DOHH2 (cell line): ENCODE measurements around the gene ECHDC1.

ENCODE experiments used
- H3F3A ChIP-seq: fragments of 200-600 bp; sonication (generic), shearing (Covaris generic); 2 replicates; pipeline ENCODE4 v1.6.0; 2016; ENCODE audit warnings: antibody characterized with exemption, mild to moderate bottlenecking; ENCODE audit not compliant: control insufficient read depth, insufficient read depth
- H3K27ac ChIP-seq: fragments of 200-600 bp; sonication (generic); 2 replicates; pipeline ENCODE4 v1.5.1; 2014; ENCODE audit warnings: low read depth, mild to moderate bottlenecking, low read length, moderate library complexity
- H3K27me3 ChIP-seq: fragments of 200-600 bp; sonication (generic); 2 replicates; pipeline ENCODE4 v1.6.1; 2014; ENCODE audit warnings: mild to moderate bottlenecking, low read length, mixed read lengths; ENCODE audit not compliant: control insufficient read depth
- H3K36me3 ChIP-seq: fragments of 200-600 bp; sonication (generic); 2 replicates; pipeline ENCODE4 v1.6.1; 2014; ENCODE audit warnings: mild to moderate bottlenecking, low read length, moderate library complexity, mixed read lengths; ENCODE audit not compliant: control insufficient read depth
- H3K4me1 ChIP-seq: fragments of 200-600 bp; sonication (generic); 2 replicates; pipeline ENCODE4 v1.6.1; 2014; ENCODE audit warnings: mild to moderate bottlenecking, low read length, mixed read lengths; ENCODE audit not compliant: control insufficient read depth
- H3K4me2 ChIP-seq: fragments of 200-600 bp; sonication (generic); 2 replicates; pipeline ENCODE4 v1.6.0; 2014; ENCODE audit warnings: mild to moderate bottlenecking, low read length, moderate library complexity
- H3K4me3 ChIP-seq: fragments of 200-600 bp; sonication (generic); 2 replicates; pipeline ENCODE4 v1.5.1; 2014; ENCODE audit warnings: mild to moderate bottlenecking, low read length, mixed read lengths
- H3K79me2 ChIP-seq: fragments of 200-600 bp; sonication (generic); 2 replicates; pipeline ENCODE4 v1.6.1; 2014; ENCODE audit warnings: mild to moderate bottlenecking, low read length, mixed read lengths; ENCODE audit not compliant: control insufficient read depth
- H3K9me2 ChIP-seq: fragments of 200-600 bp; sonication (generic); replicated peaks from 2 replicates; pipeline ENCODE4 v1.6.1; 2014; ENCODE audit warnings: mild to moderate bottlenecking, low read length, mixed read lengths; ENCODE audit not compliant: control insufficient read depth
- H3K9me3 ChIP-seq: fragments of 200-600 bp; sonication (generic); 2 replicates; pipeline ENCODE4 v1.6.1; 2014; ENCODE audit warnings: antibody characterized with exemption, low read length, mixed read lengths; ENCODE audit not compliant: control insufficient read depth, insufficient read depth
- H4K20me1 ChIP-seq: fragments of 200-600 bp; sonication (generic); 2 replicates; pipeline ENCODE4 v1.6.0; 2014; ENCODE audit warnings: low read depth, mild to moderate bottlenecking, antibody characterized with exemption, low read length, moderate library complexity; ENCODE audit not compliant: control insufficient read depth, insufficient read depth
- EZH2phosphoT487 ChIP-seq: fragments of 200-600 bp; sonication (generic); IDR thresholded peaks from 2 replicates; pipeline ENCODE4 v1.6.1; 2017; ENCODE audit warnings: borderline replicate concordance, mild to moderate bottlenecking, antibody characterized with exemption, low read length, moderate library complexity, mixed read lengths
- TF ChIP-seq, protein P1 (sequence below): fragments of 200-600 bp; sonication (generic); IDR thresholded peaks from one replicate; pipeline ENCODE4 v1.5.1; 2014; ENCODE audit warnings: antibody characterized with exemption, mild to moderate bottlenecking, low read depth, low read length; ENCODE audit not compliant: poor library complexity, severe bottlenecking

The ECHDC1 gene

GRCh38 chr6:127288705-127289104 is 54.7 kb downstream of the ECHDC1 start:
- Histone ChIP-seq H3K27ac (no peak overlapping the region), H4K20me1 (no peaks in the 10 kb centered on the region), H3F3A (no peaks in the 10 kb centered on the region), H3K4me1 (no peaks in the 10 kb centered on the region), H3K4me3 (no peak overlapping the region), H3K9me2 (no peaks in the 10 kb centered on the region), H3K79me2 (no peaks in the 10 kb centered on the region), H3K4me2 (no peak overlapping the region), H3K27me3 (no peaks in the 10 kb centered on the region), H3K36me3 (peaks cover 49% of the 10 kb centered on the region), H3K9me3 (no peaks in the 10 kb centered on the region)
- TF ChIP-seq EZH2phosphoT487, result no peak
- TF ChIP-seq, protein P1, sequence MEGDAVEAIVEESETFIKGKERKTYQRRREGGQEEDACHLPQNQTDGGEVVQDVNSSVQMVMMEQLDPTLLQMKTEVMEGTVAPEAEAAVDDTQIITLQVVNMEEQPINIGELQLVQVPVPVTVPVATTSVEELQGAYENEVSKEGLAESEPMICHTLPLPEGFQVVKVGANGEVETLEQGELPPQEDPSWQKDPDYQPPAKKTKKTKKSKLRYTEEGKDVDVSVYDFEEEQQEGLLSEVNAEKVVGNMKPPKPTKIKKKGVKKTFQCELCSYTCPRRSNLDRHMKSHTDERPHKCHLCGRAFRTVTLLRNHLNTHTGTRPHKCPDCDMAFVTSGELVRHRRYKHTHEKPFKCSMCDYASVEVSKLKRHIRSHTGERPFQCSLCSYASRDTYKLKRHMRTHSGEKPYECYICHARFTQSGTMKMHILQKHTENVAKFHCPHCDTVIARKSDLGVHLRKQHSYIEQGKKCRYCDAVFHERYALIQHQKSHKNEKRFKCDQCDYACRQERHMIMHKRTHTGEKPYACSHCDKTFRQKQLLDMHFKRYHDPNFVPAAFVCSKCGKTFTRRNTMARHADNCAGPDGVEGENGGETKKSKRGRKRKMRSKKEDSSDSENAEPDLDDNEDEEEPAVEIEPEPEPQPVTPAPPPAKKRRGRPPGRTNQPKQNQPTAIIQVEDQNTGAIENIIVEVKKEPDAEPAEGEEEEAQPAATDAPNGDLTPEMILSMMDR, result no peak

- Histone ChIP-seq H3F3A (peaks cover 2% of the 10 kb centered on the region; the same call in 1 of the 2 replicates), H3K4me1 (peaks cover 4% of the 10 kb centered on the region; the same call in 1 of the 2 replicates), H3K36me3 (peaks cover 43% of the 10 kb centered on the region), H3K79me2 (peaks cover 12% of the 10 kb centered on the region), H3K4me3 (no peak overlapping the region), H4K20me1 (no peaks in the 10 kb centered on the region), H3K4me2 (no peak overlapping the region), H3K9me2 (no peaks in the 10 kb centered on the region), H3K27ac (no peak overlapping the region), H3K9me3 (no peaks in the 10 kb centered on the region), H3K27me3 (no peaks in the 10 kb centered on the region)
- TF ChIP-seq EZH2phosphoT487, result no peak
- TF ChIP-seq, protein P1, result no peak
These were observed 61.2 kb downstream of the ECHDC1 start for GRCh38 chr6:127282184-127282583.

- H3K36me3 ChIP-seq, result peaks cover 28% of the 10 kb centered on the region
- H4K20me1 ChIP-seq, result no peaks in the 10 kb centered on the region
- H3F3A ChIP-seq, result peaks cover 2% of the 10 kb centered on the region; the same call in 1 of the 2 replicates
- H3K27ac ChIP-seq, result no peak overlapping the region
- TF ChIP-seq EZH2phosphoT487, result no peak
- TF ChIP-seq, protein P1, result no peak
- no peaks in the 10 kb centered on the region for H3K9me2 ChIP-seq
- H3K4me1 ChIP-seq, result peaks cover 4% of the 10 kb centered on the region; the same call in 1 of the 2 replicates
- no peaks in the 10 kb centered on the region for H3K9me3 ChIP-seq
- H3K4me2 ChIP-seq, result no peak overlapping the region
- H3K79me2 ChIP-seq, result peaks cover 26% of the 10 kb centered on the region
- H3K4me3 ChIP-seq, result no peak overlapping the region
- no peaks in the 10 kb centered on the region for H3K27me3 ChIP-seq
These were observed 63.6 kb downstream of the ECHDC1 start for GRCh38 chr6:127279815-127280214.
